Measurements from ENCODE around the gene GNB2.

GNB2 gene

DNA sequence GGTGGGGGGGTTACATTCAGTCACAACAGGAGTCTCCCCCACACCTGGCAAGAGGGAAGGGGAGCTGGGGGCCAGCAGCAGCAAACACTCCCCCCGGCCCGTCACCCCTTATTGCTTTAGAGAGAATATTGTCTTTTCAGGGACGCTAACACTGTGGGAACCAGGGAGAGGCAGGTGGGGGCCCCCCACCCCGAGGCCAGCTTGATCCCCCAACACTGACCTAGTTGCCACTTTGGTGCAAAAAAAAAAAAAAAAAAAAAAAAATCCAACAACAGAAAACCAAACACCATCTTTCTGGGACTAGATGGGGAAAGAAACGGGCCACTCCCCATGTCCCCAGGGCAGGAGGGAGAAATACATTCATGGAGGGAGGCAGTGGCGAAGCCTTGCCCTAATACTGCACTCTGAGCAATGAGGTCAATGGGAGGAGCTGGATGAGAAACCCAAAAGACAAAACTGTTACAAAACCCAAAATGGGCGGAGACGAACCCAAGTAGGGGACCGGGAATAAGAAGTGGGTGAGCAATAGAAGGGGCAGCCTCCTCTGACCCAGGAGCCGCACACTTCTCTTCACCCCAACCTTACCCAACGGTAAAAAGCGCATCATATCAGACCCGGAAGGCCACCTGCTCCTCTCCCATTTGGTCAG, 6.5 kb downstream of the GNB2 start:
- DNase-seq (ENCODE audit: insufficient read length, low spot score) (peak; percentile 20), FAIRE-seq (no peak)
- TF ChIP-seq POU2F2 (IDR thresholded peaks at IDR 0.05; ENCODE audit: low read depth, low read length) (no peak), SPI1 (IDR thresholded peaks at IDR 0.05; ENCODE audit: low read depth, low read length) (no peak), POLR2AphosphoS5 (IDR thresholded peaks at IDR 0.05; ENCODE audit: low read depth, low read length) (no peak; the same call in 1 of the 2 replicates), POLR2A (IDR thresholded peaks at IDR 0.05; ENCODE audit: low read depth, low read length) (no peak; the same call in 1 of the 2 replicates), PAX5 (IDR thresholded peaks at IDR 0.05; ENCODE audit: insufficient read depth, low read length, severe bottlenecking) (no peak), TAF1 (IDR thresholded peaks at IDR 0.05; ENCODE audit: low read depth, low read length) (no peak)

DNA sequence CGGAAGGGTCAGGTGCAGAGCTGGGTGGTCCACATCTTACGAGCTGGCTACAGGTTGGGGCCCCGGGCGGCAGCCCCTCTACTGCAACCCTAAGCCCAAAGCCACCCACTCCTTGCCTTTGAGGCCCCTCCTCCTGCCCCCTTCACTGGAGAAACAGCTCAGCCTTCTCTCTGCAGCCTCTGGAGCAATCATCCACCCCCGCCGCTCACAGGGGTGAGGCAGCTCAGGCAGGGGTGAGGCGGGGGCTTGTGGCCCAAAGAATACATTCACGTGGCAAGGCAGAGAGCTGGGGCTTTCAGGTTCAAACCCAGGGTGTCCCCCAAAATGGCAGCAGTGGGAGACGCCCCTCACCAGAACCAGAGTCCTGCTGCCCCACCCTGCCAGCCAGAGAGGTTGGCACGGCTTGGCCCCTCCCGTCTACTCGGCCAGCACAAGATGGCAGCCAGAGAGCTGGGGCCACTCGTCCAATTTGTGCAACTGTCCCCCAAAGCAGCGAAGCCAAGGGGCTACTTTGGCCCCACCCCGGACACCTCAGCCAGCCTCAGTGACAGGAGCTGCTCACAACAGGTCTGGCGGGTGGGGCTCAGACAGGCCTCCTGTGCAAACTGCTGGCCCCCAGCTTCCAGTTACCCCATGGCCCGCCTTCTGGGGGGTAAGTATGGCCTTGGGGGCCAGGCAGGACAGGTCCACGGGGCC, 7.2 kb downstream of the GNB2 start:
- DNase-seq (ENCODE audit: insufficient read length, low spot score) (peak; percentile 19), FAIRE-seq (no peak)
- TF ChIP-seq POLR2A (IDR thresholded peaks at IDR 0.05; ENCODE audit: low read depth, low read length) (0 out of 2 replicates have a peak, but pooled peaks have one; percentile 50), POLR2AphosphoS5 (IDR thresholded peaks at IDR 0.05; ENCODE audit: low read depth, low read length) (0 out of 2 replicates have a peak, but pooled peaks have one; percentile 46), PAX5 (IDR thresholded peaks at IDR 0.05; ENCODE audit: insufficient read depth, low read length, severe bottlenecking) (no peak), SPI1 (IDR thresholded peaks at IDR 0.05; ENCODE audit: low read depth, low read length) (no peak), TAF1 (IDR thresholded peaks at IDR 0.05; ENCODE audit: low read depth, low read length) (no peak), POU2F2 (IDR thresholded peaks at IDR 0.05; ENCODE audit: low read depth, low read length) (no peak)

DNA sequence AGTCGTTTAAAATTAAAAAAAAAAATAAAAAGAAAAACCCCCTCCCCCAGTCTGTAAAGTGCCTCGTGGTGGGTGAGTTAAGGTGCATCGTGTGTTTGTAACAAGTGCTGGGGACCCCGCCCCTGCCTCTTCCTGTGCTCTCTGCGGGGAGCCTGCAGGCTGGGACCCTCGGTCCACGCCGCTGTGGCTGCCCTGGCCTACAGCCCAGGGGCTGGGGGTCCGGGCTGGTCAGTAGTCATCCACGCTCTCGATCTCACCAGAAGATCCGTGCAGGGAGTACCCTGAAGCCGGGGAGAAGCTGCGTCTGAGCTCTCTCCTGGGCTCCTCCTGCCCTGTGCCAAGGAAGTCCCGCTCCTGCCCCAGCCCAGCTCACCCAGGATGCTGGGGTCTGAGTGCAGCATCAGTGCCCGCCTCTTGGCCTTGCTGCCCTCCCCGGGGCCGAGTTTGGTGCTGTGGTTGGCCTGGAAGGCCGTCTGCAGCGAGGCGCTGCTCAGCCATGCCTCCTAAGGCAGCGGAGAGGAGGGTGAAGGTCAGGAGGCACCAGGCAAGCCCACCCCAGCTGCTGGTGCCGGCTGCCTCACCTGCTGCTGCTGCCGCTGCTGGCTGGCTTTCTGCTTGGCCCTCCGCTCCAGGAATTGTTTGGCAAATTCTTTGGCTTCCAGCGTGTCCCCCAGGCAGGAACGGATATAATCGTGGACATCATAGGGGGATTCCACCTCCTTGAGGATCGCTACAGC, 8.1 kb downstream of the GNB2 start:
- DNase-seq (ENCODE audit: insufficient read length, low spot score) (peak; percentile 25), FAIRE-seq (no peak)
- TF ChIP-seq TAF1 (IDR thresholded peaks at IDR 0.05; ENCODE audit: low read depth, low read length) (no peak), POLR2AphosphoS5 (IDR thresholded peaks at IDR 0.05; ENCODE audit: low read depth, low read length) (no peak), POU2F2 (IDR thresholded peaks at IDR 0.05; ENCODE audit: low read depth, low read length) (no peak), PAX5 (IDR thresholded peaks at IDR 0.05; ENCODE audit: insufficient read depth, low read length, severe bottlenecking) (no peak), POLR2A (IDR thresholded peaks at IDR 0.05; ENCODE audit: low read depth, low read length) (no peak), SPI1 (IDR thresholded peaks at IDR 0.05; ENCODE audit: low read depth, low read length) (no peak)

DNA sequence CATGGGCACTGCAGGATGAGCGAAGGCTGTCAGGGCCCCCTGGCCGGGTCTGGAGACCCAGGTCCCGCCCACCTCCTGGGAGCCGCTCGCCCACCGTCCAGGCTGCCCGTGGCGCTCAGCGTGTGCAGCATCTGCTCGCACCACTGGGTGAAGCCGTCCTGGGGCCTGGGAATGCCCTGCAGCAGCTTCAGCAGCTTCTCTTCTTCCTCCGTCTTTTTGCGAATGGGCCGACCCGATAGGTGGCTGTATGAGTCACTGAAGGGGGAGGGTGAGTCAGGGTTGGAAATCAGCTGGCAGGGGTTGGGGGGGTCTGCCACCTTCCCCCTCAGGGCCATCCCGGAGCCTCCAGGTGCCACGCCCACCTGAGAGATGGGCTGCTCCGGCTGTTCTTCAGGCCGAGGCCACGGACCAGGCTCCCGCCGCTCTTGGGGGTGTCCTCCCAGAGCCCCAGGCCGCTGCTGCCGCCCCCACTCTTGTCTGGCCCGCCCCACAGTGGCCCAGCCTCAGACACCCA, 8.7 kb downstream of the GNB2 start:
- DNase-seq (ENCODE audit: insufficient read length, low spot score) (peak; percentile 18), FAIRE-seq (no peak)
- TF ChIP-seq POU2F2 (IDR thresholded peaks at IDR 0.05; ENCODE audit: low read depth, low read length) (no peak), PAX5 (IDR thresholded peaks at IDR 0.05; ENCODE audit: insufficient read depth, low read length, severe bottlenecking) (no peak), TAF1 (IDR thresholded peaks at IDR 0.05; ENCODE audit: low read depth, low read length) (no peak), SPI1 (IDR thresholded peaks at IDR 0.05; ENCODE audit: low read depth, low read length) (no peak), POLR2A (IDR thresholded peaks at IDR 0.05; ENCODE audit: low read depth, low read length) (no peak), POLR2AphosphoS5 (IDR thresholded peaks at IDR 0.05; ENCODE audit: low read depth, low read length) (no peak)

GRCh38 chr7:100682991-100683658, 9.6 kb downstream of the GNB2 start:
- TF ChIP-seq POLR2AphosphoS5 (IDR thresholded peaks at IDR 0.05; ENCODE audit: low read depth, low read length) = no peak
- no peak for TF ChIP-seq SPI1 (IDR thresholded peaks at IDR 0.05; ENCODE audit: low read depth, low read length)
- TF ChIP-seq TAF1 (IDR thresholded peaks at IDR 0.05; ENCODE audit: low read depth, low read length) = no peak
- no peak for TF ChIP-seq PAX5 (IDR thresholded peaks at IDR 0.05; ENCODE audit: insufficient read depth, low read length, severe bottlenecking)
- TF ChIP-seq POU2F2 (IDR thresholded peaks at IDR 0.05; ENCODE audit: low read depth, low read length) = no peak
- TF ChIP-seq POLR2A (IDR thresholded peaks at IDR 0.05; ENCODE audit: low read depth, low read length) = no peak
- FAIRE-seq (no peak), DNase-seq (ENCODE audit: insufficient read length, low spot score) (peak; percentile 15)

GRCh38 chr7:100683659-100684533, 10.4 kb downstream of the GNB2 start:
- DNase-seq (ENCODE audit: insufficient read length, low spot score) (peak; percentile 16), FAIRE-seq (no peak)
- no peak for TF ChIP-seq PAX5 (IDR thresholded peaks at IDR 0.05; ENCODE audit: insufficient read depth, low read length, severe bottlenecking)
- TF ChIP-seq POLR2A (IDR thresholded peaks at IDR 0.05; ENCODE audit: low read depth, low read length) = no peak
- TF ChIP-seq POU2F2 (IDR thresholded peaks at IDR 0.05; ENCODE audit: low read depth, low read length) = no peak
- no peak for TF ChIP-seq SPI1 (IDR thresholded peaks at IDR 0.05; ENCODE audit: low read depth, low read length)

GRCh38 chr7:100684534-100685042, 11.0 kb downstream of the GNB2 start:
- DNase-seq (ENCODE audit: insufficient read length, low spot score) (no peak), FAIRE-seq (no peak)
- no peak for TF ChIP-seq POLR2A (IDR thresholded peaks at IDR 0.05; ENCODE audit: low read depth, low read length)
- TF ChIP-seq POU2F2 (IDR thresholded peaks at IDR 0.05; ENCODE audit: low read depth, low read length) = no peak
- TF ChIP-seq POLR2AphosphoS5 (IDR thresholded peaks at IDR 0.05; ENCODE audit: low read depth, low read length) = no peak
- TF ChIP-seq PAX5 (IDR thresholded peaks at IDR 0.05; ENCODE audit: insufficient read depth, low read length, severe bottlenecking) = no peak
- no peak for TF ChIP-seq SPI1 (IDR thresholded peaks at IDR 0.05; ENCODE audit: low read depth, low read length)
